ENCODE data around the gene TENM4. TPM values are rescaled to one million over a fixed set of nuclear protein-coding genes. Genes with fewer than 3 reads are reported as not detected.

TENM4 gene
- polyA plus RNA-seq, 1 donor from 2014 or later = 16.8 TPM

DNA sequence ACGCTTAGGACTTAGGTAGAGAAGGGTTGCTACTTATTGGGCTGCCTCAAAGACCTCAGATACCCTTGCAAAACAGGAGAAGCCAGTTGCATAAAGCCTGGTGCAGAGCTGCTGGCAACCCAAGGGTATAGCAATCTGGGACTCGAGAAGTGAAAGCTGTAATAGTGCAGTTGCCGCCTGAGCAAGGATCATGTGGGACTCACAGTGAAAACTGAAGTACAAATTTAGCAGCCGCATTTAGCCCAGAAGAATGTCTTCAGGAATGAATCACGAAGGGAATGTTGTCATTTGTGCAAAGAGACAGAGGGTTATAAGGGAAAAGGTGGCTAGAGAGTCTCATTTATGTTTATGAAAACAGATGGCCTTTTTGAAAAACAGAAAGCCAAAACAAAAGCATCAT is 267.2 kb downstream of the TENM4 start:
- Histone ChIP-seq H3K27me3 (ENCODE audit: insufficient read depth, low read depth, low read length) (no peaks in the 10 kb centered on the region), H2AFZ (ENCODE audit: low read depth, low read length) (no peak overlapping the region), H3F3A (ENCODE audit: insufficient read depth, low read length, poor library complexity, severe bottlenecking) (no peaks in the 10 kb centered on the region), H3K9ac (ENCODE audit: low read length) (no peak overlapping the region), H3K9me3 (ENCODE audit: low read length) (no peaks in the 10 kb centered on the region), H3K79me2 (replicated peaks; ENCODE audit: insufficient read depth, low read length) (no peaks in the 10 kb centered on the region), H3K9me2 (ENCODE audit: insufficient read depth, low read length) (no peaks in the 10 kb centered on the region), H4K20me1 (ENCODE audit: insufficient read depth) (no peaks in the 10 kb centered on the region), H3K36me3 (ENCODE audit: insufficient read depth, low read length) (no peaks in the 10 kb centered on the region), H3K27ac (ENCODE audit: low read length) (no peak overlapping the region), H3K4me2 (ENCODE audit: low read length) (no peak overlapping the region), H3K4me3 (ENCODE audit: low read length) (no peak overlapping the region)
- TF ChIP-seq POLR2AphosphoS5 (IDR thresholded peaks at IDR 0.05) (no peak), EP300 (conservative IDR thresholded peaks at IDR 0.05; ENCODE audit: poor library complexity, severe bottlenecking) (no peak), REST (IDR thresholded peaks at IDR 0.05; ENCODE audit: borderline replicate concordance) (no peak), MXI1 (conservative IDR thresholded peaks at IDR 0.05; ENCODE audit: poor library complexity, severe bottlenecking) (no peak)
- TF ChIP-seq, protein P1, sequence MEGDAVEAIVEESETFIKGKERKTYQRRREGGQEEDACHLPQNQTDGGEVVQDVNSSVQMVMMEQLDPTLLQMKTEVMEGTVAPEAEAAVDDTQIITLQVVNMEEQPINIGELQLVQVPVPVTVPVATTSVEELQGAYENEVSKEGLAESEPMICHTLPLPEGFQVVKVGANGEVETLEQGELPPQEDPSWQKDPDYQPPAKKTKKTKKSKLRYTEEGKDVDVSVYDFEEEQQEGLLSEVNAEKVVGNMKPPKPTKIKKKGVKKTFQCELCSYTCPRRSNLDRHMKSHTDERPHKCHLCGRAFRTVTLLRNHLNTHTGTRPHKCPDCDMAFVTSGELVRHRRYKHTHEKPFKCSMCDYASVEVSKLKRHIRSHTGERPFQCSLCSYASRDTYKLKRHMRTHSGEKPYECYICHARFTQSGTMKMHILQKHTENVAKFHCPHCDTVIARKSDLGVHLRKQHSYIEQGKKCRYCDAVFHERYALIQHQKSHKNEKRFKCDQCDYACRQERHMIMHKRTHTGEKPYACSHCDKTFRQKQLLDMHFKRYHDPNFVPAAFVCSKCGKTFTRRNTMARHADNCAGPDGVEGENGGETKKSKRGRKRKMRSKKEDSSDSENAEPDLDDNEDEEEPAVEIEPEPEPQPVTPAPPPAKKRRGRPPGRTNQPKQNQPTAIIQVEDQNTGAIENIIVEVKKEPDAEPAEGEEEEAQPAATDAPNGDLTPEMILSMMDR (IDR thresholded peaks at IDR 0.05; ENCODE audit: poor library complexity, severe bottlenecking) = no peak

DNA sequence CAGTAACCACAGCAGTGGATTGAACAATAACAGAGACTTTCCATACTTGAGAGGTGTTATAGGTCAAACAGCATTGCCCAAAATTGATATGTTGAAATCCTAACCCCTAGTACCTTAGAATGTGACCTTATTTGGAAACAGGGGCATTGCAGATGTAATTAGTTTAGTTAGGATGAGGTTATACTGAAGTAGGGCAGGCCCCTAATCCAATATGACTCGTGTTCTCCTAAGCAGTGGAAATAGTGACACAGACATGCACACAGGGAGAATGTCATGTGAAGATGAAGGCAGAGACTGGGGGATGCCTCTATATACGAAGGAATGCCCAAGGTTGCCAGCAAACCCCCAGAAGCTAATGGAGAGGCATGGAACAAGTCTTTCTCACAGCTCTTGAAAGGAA is 270.5 kb downstream of the TENM4 start:
- TF ChIP-seq RAD21 (conservative IDR thresholded peaks at IDR 0.05) (no peak), TAF1 (IDR thresholded peaks at IDR 0.05; ENCODE audit: low read depth) (no peak), EZH2 (IDR thresholded peaks at IDR 0.05; ENCODE audit: borderline replicate concordance, insufficient read depth, low read length, poor library complexity, severe bottlenecking) (no peak), REST (IDR thresholded peaks at IDR 0.05; ENCODE audit: borderline replicate concordance) (no peak), EP300 (conservative IDR thresholded peaks at IDR 0.05; ENCODE audit: poor library complexity, severe bottlenecking) (no peak), SMC3 (conservative IDR thresholded peaks at IDR 0.05; ENCODE audit: poor library complexity) (no peak), MXI1 (conservative IDR thresholded peaks at IDR 0.05; ENCODE audit: poor library complexity, severe bottlenecking) (no peak), POLR2AphosphoS5 (IDR thresholded peaks at IDR 0.05) (no peak)
- TF ChIP-seq, protein P1 (IDR thresholded peaks at IDR 0.05; ENCODE audit: poor library complexity, severe bottlenecking) = no peak

More for the DNA sequence above, 270.5 kb downstream of the TENM4 start:
- H3K79me2 ChIP-seq (replicated peaks; ENCODE audit: insufficient read depth, low read length) = no peaks in the 10 kb centered on the region
- H3K9me3 ChIP-seq (ENCODE audit: low read length) = no peaks in the 10 kb centered on the region
- H2AFZ ChIP-seq (ENCODE audit: low read depth, low read length) = no peak overlapping the region
- H3K9ac ChIP-seq (ENCODE audit: low read length) = no peak overlapping the region
- H3K4me3 ChIP-seq (ENCODE audit: low read length) = no peak overlapping the region
- H3F3A ChIP-seq (ENCODE audit: insufficient read depth, low read length, poor library complexity, severe bottlenecking) = no peaks in the 10 kb centered on the region
- no peaks in the 10 kb centered on the region for H3K36me3 ChIP-seq (ENCODE audit: insufficient read depth, low read length)
- no peak overlapping the region for H3K4me2 ChIP-seq (ENCODE audit: low read length)
- H3K27ac ChIP-seq (ENCODE audit: low read length) = no peak overlapping the region
- no peaks in the 10 kb centered on the region for H4K20me1 ChIP-seq (ENCODE audit: insufficient read depth)
- no peaks in the 10 kb centered on the region for H3K9me2 ChIP-seq (ENCODE audit: insufficient read depth, low read length)
- H3K27me3 ChIP-seq (ENCODE audit: insufficient read depth, low read depth, low read length) = no peaks in the 10 kb centered on the region
